ENCODE results near the gene RIN3.

RIN3 gene, protein sequence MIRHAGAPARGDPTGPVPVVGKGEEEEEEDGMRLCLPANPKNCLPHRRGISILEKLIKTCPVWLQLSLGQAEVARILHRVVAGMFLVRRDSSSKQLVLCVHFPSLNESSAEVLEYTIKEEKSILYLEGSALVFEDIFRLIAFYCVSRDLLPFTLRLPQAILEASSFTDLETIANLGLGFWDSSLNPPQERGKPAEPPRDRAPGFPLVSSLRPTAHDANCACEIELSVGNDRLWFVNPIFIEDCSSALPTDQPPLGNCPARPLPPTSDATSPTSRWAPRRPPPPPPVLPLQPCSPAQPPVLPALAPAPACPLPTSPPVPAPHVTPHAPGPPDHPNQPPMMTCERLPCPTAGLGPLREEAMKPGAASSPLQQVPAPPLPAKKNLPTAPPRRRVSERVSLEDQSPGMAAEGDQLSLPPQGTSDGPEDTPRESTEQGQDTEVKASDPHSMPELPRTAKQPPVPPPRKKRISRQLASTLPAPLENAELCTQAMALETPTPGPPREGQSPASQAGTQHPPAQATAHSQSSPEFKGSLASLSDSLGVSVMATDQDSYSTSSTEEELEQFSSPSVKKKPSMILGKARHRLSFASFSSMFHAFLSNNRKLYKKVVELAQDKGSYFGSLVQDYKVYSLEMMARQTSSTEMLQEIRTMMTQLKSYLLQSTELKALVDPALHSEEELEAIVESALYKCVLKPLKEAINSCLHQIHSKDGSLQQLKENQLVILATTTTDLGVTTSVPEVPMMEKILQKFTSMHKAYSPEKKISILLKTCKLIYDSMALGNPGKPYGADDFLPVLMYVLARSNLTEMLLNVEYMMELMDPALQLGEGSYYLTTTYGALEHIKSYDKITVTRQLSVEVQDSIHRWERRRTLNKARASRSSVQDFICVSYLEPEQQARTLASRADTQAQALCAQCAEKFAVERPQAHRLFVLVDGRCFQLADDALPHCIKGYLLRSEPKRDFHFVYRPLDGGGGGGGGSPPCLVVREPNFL

DNA sequence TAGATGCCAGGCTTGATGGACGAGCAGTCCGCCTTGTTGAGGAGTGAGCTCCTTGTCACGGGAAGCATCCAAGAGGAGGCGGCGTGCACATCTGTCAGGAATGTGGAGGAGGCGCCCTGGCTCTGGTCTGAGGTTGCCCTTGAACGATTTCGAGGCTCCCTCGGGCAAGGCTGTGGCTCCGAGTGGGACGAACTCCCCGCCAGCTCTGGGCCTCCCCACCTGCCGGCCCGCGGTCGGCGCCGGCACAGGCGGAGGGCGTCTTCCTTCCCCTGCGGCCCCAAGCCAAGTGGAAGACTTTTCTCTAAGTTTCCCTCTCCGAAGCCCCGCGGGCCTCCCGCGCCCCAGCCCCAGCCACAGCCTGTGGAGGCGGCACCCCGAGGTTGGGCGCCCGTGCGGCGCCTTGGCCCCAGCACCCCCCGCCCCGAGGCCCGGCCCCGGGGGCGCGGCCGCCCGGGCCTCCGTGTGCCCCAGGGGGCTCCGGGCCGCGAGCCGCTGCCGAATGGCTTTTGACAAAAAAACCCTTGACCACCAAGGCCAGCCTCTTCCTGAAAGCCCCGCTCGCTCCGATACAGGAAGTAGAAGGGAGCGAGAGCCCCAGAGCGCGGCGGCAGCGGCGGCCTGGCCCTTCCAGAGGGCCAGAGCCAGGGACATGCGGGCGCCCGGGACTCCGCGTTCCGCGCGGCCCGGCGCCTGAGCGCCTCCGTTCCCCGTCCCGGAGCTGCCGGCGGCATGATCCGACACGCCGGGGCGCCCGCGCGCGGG lies at the start of gene RIN3:
Gene RIN3 (plus strand): TSS at position 578 of the 762 bp plus-strand sequence. CDS start 152 bp downstream, at position 730.
- no peak for DNase-seq

DNA sequence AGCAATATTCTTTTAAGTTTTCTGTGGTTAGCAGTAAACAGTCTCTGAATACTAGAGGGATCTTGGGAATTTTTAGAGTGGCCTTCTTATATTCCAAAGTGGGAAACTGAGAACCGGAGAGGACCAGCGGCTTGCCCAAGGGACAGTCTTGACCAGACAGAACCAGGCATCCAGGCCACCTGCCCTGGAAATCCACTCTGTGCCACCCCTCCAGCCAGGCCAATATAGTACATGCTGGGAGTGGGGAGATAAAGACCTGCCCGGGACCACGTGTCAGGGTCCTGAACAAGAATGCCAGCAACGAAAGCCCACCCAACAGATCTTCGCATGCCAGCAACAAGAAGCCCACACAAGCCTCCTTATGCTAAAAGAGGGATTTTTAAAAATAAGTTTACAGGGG lies 49.4 kb upstream of the RIN3 start:
- no peak for DNase-seq

DNA sequence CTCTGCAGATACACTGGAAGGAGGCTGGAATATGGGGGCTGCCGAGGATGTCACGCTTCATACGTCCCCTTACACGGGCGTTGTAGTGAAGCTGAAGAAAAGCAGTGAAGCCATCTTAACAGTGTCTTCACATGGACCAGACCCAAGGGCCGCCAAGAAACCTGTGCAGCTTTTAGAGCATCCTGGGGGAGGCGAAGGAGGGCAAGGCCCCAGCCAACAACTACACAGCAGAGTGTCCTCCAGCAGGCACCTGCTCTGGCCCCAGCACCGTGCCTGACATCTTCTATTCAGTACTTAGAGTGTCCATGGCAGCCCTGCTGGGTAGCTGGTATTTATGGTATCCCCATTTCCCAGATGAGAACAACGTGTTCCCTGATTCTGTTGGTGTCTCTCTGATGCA lies 48.9 kb upstream of the RIN3 start:
- DNase-seq, result no peak

DNA sequence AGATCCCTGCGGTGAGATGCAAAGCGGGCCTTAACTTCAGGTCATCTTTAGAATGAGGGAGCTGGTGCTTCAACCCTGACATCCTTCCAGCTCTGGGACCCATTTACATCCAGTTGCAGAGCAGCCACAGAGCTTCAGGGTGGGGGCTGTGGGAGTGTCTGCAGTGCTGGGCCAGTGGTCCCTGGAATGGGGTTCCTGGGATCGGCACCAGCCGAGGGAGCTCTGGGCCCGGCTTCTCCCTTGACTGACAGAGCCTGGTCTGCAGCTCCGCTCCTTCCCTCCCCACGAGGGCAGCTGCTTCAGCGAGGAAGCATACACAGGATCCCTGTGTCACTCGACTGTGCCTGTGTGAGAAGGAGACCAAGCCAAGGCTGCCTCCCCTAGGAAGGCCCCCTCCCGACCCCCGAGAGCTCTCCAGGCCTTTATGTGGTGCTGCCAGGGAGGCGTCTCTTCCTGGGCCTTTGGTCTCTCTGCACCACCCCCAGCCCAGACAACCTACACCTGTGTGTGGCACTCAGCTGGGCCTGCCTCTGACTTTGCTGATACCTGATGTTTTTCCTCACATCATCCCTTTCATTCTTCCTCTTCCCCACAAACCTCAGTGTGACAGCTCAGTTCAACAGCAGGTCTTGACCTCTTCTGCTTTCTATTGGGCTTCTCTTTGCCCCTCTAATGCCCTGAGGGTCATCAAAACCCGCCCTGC lies 48.1 kb upstream of the RIN3 start:
- no peak for DNase-seq

DNA sequence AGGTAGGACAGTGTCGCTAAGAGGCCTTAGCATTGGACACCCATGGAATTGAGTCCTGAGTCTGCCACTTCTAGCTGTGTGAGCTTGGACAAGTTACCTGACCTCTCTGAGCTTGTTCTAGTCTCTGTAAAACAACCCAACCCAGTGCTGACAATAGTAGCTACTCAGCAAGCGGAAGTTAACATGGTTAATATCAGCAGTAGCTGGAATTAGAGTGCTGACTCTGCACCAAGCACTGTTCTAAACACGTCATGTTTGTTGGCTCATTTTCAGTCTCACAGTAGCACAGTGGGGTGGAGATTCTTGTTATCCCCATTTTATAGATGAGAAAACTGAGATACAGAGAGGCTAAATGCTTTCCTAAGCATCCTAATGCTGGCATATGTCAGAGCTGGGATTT lies 47.5 kb upstream of the RIN3 start:
- DNase-seq, result no peak

DNA sequence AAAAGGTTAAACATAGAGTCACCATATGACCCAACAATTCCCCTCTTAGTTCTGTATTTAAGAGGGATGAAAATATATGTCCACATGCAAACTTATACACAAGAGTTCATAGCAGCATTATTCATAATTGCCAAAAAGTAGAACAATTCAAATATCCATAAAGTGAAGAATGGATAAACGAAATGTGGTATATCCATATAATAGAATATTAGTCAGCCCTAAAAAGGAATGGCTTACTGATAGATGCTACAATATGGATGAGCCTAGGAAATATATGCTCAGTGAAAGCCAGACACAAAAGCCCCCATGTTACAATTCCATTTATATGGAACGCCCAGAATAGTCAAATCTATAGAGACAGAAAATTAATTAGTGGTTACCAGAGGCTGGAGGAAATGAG lies 44.1 kb upstream of the RIN3 start:
- no peak for DNase-seq

DNA sequence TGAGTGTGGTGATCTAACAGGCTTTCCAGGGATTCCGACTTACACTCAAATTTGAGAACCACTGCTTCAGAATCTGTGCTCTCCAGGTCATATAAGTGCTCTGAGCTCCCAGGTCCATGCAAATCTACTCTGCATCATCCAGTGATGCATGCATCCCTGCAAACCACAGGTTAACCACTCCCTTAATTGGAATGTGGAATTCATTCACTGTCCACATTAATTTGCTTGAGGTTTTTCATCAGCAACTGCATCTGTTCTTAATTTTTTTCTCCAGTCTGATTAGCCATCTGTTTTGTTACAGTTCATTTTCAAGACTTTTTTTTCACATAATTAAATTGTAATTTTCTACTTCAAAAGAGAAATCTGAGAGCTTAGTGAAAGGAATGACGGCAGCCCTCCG lies 43.4 kb upstream of the RIN3 start:
- no peak for DNase-seq

DNA sequence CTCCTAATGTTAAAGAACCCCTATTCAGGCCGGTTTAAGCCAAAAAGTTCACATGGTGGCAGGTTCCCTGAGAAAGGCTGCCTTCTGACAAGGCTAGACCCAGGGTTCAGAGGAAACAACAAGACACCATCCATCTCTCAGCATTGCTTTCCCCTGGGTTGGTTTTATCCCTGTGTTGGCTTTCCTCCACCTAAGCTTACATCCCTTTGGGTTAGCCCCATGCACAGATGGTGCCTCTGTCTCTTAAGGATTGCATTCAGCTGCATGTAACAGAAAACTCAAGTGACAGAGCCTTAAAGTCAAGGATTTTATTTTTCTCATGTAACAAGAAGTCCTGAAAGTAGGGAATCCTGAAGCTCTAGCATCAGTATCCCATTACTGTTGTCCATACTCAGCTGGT lies 42.8 kb upstream of the RIN3 start:
- DNase-seq, result no peak

DNA sequence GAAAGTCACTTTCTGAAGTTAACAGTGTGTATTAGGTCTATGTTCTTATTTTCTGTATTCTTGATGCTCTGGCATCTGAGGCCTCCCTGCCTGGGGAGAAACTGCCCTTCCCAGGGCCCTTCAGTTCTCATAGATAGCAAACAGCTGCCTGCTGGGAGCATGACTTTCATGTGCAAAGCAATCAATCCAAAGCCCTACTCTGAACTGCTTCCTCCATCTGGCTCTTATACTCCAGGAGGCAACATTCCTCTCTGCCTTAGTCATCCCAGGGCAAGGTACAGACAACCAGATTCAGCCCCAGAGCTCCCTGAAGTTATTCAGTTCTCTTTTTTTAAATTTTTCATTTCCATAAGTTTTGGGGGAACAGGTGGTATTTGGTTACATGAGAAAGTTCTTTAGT lies 41.7 kb upstream of the RIN3 start:
- DNase-seq, result no peak

DNA sequence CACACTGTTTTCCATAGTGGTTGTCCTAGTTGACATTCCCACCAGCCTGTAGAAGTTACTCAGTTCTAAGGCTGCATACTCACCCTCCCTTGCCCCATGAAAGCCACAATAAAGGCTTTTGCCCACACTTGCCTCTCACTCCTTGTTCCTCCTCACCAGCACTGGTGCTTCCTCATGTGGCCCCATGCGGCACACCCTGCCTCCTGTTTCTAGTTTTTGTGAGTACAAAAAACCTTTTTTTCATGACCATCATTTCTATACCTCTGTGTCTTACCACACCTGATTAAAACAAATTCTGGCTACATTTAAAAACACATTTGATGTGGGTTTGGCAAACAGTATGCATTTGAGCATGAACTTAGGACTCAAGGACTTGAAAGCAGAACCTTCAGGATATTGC lies 40.7 kb upstream of the RIN3 start:
- DNase-seq, result no peak

DNA sequence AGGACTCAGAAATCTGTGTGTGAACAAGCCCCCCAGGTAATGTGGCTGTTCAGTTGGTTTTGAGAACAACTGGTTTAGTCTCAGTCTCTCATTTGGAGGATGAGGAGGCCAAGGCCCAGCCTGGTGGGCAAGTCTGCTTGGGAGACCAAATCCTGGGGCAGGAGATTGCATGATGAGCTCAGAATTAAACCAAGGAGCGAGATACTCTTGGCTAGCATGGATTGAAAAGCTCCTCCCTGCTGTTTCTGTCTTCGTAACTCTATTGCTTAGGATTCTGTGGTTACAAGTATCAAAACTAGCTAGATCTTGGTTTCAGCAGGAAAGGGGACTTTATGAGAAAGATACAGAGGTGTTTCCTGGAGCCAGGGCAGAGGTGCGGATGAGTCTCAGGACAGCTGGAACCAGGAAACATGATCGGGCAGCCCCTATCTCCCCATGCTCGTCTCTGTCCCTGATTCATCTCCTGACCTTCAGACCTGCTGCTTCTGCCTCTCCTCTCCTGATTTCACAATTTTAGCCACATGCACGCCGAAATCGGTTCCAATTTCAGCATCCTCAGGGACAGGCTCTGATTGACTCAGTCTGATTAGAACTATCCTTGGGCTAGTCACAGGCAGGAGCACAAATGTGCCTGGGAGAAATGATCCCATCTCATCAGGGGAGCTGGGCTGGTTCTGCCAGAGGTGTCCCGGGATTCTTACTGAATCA lies 40.2 kb upstream of the RIN3 start:
- no peak for DNase-seq

DNA sequence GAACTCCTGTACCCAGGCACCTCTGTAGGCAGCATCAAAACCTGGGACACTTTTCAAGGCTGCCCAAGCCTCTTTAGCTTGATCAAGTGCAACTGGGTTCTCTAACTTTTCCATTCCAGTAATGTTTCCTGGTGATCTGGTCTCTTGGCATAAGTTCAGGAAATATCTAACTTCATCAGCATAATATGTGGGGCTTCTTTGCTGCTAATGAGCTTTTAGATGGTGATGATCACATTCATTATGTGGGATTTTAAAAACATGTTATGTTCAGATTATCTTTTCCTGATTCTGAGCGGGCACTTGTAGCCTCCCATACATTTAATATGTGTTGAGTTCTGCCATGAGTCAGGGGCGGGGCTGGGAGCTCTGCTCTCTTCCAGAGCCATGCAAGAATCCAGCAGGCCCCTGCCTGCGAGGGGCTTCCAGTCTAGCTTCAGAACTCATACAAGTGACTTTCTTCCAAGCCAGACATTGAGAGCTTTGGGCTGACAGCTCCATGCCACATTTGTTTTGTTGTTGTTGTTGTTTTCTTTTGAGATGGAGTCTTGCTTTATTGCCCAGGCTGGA lies 39.5 kb upstream of the RIN3 start:
- DNase-seq, result no peak

DNA sequence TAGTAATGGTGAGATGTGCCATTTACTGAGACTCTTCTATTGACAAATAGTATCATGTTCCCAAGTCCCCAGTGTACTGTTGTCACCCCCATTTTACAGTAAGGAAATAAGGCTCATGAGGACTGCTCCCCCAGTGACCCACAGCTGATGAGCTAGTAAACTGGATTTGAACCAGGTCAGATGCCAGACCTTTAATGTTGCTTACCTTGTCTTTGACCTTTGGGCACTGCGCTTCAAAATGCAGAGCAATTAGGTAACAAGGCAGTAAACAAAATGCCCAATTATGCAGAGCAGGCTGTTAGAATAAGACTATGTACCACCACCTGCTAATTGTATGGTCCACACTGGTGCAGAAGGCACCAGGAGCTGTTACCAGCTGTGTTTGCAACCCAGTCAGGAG lies 38.5 kb upstream of the RIN3 start:
- no peak for DNase-seq

DNA sequence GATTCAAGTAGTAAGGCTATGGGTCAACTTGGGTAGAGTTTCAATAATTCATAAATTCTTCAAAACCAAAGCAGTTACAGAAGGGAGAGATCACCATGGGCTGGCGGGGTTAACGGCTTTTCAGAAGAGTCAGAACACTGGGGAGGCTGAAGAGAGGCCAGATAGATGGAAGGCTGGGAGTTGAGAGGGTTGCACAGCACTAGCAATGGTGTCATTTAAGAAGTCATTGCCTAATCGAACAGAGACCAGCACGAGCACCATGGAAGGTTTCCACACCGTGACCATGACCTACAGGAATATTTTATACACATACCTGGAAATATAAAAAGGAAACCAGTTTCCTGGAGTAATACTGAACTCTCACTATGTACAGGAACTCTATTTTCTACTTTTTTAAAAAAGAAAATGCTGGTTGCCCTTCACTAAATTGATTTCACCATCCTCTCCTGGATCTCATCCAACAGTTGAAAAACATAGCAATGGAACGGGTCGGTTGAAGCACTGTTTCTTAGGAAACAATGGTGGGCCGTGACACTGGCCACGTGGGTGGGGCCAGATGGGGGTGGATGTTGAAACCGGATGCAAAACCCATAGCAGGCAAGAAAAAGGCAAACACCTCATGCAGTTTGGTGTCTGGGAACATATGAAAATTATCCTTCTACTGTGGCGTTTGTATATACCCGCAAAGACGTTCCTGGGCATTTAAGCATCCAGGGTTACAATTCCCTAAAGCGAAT lies 38.0 kb upstream of the RIN3 start:
- DNase-seq, result no peak

DNA sequence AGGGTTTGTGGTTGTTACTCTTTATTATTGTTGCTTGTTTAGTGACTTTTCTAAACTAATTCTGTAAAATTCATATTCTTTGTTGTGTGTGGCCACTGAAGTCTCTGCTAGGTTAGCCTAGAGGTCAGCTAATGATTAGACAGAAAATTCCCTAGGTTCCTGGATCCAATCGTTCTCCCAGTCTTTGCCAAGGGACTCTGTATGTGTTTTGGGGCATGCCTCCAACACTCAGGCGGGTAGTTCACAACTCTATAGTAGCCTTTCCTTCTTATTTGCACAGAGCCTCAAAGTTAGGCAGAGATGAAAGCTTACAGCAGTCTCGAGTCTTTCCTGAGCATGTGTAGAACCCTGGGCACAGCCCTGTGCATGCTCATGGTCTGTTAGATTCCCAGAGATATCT lies 32.7 kb upstream of the RIN3 start:
- no peak for DNase-seq

DNA sequence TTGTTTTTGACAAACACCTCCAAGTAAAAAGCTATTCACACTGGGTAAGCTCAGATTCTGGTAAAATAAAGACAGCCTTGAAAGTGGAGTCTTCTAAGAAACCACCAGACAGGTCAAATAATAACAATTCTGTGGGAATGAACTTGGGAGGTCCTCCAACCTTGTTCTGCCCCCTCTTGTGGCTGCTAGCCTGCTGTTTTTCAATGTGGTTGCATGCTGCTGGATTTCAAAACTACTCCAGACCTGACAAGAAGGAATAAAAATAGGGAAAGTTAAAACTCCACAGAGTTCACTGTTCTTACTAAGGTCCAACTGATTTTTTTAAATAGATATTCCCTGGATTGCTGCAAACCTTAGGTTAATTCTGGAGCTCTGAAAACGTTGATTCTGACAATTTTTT lies 32.2 kb upstream of the RIN3 start:
- no peak for DNase-seq

DNA sequence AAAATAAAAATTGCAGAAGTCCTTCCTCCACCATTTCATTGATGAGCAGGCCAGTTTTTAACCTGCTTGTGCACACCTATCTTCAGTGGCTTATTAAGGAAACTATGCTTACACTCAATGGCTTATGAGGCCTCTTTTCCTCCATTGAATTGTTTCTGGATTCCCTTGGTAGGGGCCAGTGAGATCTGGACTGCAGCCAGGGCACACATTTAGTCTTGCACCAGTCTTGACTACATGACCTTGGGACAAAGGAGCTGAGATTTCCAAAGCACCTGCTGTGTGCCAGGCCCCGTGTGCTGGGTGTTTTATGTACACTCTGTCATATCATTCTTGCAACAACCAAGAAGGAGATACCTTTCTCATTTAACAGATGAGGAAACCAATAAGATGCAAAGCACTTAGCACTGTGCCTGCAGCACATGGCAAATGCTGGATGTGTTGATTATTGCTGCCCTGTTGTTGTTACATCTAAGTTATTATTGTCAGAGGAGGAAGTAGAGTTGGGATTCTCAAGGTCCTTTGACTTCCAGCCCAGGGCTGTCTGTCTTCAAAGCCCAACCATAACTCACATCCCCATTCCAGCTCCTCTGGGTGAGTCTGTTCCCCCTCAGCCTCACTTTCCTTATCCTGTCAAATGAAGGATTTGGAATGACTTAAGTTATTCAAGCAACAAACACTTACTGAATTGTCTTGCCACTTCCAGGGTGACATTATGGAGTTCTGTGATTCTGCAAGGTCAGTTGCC lies 31.6 kb upstream of the RIN3 start:
- DNase-seq, result no peak

DNA sequence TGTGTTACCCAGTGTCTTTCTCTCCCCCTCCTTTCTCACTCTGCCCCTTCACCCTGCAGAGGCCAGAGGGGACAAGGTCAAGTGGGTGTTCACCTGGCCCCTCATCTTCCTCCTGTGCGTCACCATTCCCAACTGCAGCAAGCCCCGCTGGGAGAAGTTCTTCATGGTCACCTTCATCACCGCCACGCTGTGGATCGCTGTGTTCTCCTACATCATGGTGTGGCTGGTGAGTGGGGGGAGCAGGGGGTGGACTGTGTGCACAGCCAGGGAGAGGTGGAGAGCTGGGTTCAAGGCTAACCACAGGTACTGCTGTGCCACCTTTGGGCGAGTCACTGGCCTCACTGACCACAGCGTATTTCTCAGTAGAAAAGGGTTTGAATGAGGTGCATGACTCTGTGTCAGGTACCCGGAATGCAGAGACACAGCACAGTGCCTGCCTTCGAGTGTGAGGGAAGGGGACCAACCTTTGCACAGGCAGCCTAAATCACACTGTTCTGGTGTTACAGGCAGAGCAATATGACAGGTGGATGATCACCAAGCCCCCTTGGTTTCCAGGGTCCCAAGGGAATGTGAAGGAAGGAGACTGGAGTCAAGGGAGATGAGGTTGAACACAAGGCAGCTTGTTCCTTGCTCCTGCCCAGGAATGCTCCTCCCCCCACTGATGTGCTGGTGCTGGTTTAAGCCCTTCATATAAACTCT lies 30.8 kb upstream of the RIN3 start:
- no peak for DNase-seq

DNA sequence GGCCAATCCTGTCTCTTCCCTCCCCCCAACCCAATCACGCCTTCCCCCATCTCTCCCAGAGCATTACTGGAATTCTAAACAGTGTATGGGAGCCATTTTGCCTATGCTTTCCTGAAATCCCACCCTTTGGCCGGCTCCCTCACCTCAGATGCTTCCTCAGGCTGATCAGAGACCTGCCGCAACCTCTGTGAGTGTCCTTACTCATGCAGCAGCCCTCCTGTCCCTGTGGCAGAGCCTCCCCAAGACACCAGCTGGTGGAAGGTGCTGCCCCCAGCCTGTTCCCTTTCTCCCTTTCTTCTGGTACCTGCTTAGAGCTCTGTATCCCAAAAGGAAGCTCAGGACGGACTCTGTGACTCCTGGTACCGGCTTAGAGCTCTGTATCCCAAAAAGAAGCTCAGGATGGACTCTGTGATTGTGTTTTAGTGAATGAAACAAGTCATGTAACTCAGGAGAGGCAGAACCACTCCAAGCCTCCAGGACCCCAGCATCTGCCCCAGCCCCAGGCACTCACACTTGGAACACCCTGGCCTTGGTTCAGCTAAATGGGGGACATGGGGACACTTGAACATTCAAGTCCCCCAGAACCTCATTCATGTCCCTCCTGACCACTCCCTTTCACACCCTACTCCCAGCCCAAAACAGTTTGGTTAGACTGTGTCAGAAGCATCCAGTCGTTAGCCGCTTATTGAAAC lies 29.3 kb upstream of the RIN3 start:
- no peak for DNase-seq

All from NCI-H774 (cell line).